A549 (cell line): ENCODE measurements around the gene ARHGAP26. TPM values are rescaled to one million over a fixed set of nuclear protein-coding genes. Genes with fewer than 3 reads are reported as not detected.

Experiments used
- ATAC-seq, 2 experiments: fragments of 200-7000 bp in 1 of 2; fragments of >200 bp in 1 of 2; cut with Nextera tagmentation in 1 of 2; cut with Tn5 transposase in 1 of 2; 3 replicates each; pipeline versions ENCODE4 v1.8.0 to v1.9.1; 2018 to 2020; ENCODE audit warnings: mild to moderate bottlenecking in 1 of 2, moderate library complexity in 1 of 2
- CTCF ChIA-PET: fragments of 300-600 bp; sonication (Branson Sonifier 250); formaldehyde crosslinking; extraction: SDS; loops from one replicate; lab custom pipeline; 2021; ENCODE audit warnings: antibody characterized with exemption, inconsistent platforms; lab: Yijun Ruan, JAX
- POLR2A ChIA-PET: fragments of 350-600 bp; formaldehyde crosslinking; extraction: SDS; loops from one replicate; lab custom pipeline; 2021; ENCODE audit warnings: antibody characterized with exemption, inconsistent platforms; lab: Yijun Ruan, JAX
- DNase-seq, 2 experiments: peaks; one replicate each; pipeline versions ENCODE4 v3.0.0 to v3.0.0-alpha.2; 2011 to 2016; ENCODE audit warnings: low read depth in 1 of 2, low spot score in 1 of 2
- FAIRE-seq: peaks from 2 replicates; lab custom pipeline; 2011; peaks lifted over from hg19 to GRCh38; lab: Jason Lieb, UNC
- H3K27ac ChIP-seq, 2 experiments: fragments of >200 bp; sonication (Bioruptor Twin); formaldehyde crosslinking; 3 replicates each; pipeline ENCODE4 v1.5.1; 2016 to 2017
- H3K4me1 ChIP-seq: fragments of >200 bp; sonication (Bioruptor Twin); formaldehyde crosslinking; 3 replicates; pipeline ENCODE4 v1.6.1; 2016
- H3K4me2 ChIP-seq: fragments of >200 bp; sonication (Bioruptor Twin); formaldehyde crosslinking; 3 replicates; pipeline ENCODE4 v1.6.1; 2016
- H3K4me3 ChIP-seq: fragments of >200 bp; sonication (Bioruptor Twin); formaldehyde crosslinking; 3 replicates; pipeline ENCODE4 v1.5.1; 2016
- H3K9me3 ChIP-seq: fragments of >200 bp; sonication (Bioruptor Twin); formaldehyde crosslinking; 3 replicates; pipeline ENCODE4 v1.6.1; 2016
- CBX2 ChIP-seq: fragments of 200-600 bp; sonication (generic); IDR thresholded peaks from 2 replicates; pipeline ENCODE4 v1.6.1; 2016; ENCODE audit warnings: low read depth, mild to moderate bottlenecking, borderline replicate concordance
- CHD2 ChIP-seq: fragments of 150-350 bp; IDR thresholded peaks from 2 replicates; pipeline ENCODE4 v1.6.1; 2014; ENCODE audit warnings: low read length; ENCODE audit not compliant: partially characterized antibody
- EP300 ChIP-seq, 2 experiments: fragments of >200 bp; sonication (Bioruptor Twin); formaldehyde crosslinking; IDR thresholded peaks; 2 replicates in 1 of 2; 3 replicates in 1 of 2; pipeline ENCODE4 v1.6.1; 2016 to 2017
- FOXS1 ChIP-seq: fragments of 250-450 bp; sonication (Bioruptor Pico); IDR thresholded peaks from 2 replicates; pipeline ENCODE4 v1.5.0; 2020; ENCODE audit warnings: mild to moderate bottlenecking, moderate library complexity
- HDAC2 ChIP-seq: fragments of 200-600 bp; sonication (generic); IDR thresholded peaks from 2 replicates; pipeline ENCODE4 v1.6.1; 2016
- HMGXB4 ChIP-seq: fragments of 250-450 bp; sonication (Bioruptor Pico); IDR thresholded peaks from 2 replicates; pipeline ENCODE4 v1.5.0; 2021; ENCODE audit warnings: mild to moderate bottlenecking, moderate library complexity, borderline replicate concordance
- HOXA7 ChIP-seq: fragments of 250-450 bp; sonication (Bioruptor Pico); IDR thresholded peaks from 2 replicates; pipeline ENCODE4 v1.5.0; 2020; ENCODE audit warnings: mild to moderate bottlenecking, moderate library complexity
- NPAS2 ChIP-seq: fragments of 250-450 bp; sonication (Bioruptor Pico); IDR thresholded peaks from 2 replicates; pipeline ENCODE4 v1.8.0; 2022; ENCODE audit warnings: mild to moderate bottlenecking, moderate library complexity, borderline replicate concordance
- ZSCAN20 ChIP-seq: fragments of 250-450 bp; sonication (Bioruptor Pico); IDR thresholded peaks from 2 replicates; pipeline ENCODE4 v1.8.0; 2022; ENCODE audit warnings: mild to moderate bottlenecking, moderate library complexity
- WGBS: methylation state at CpG from one replicate; pipeline ENCODE4 v1.1.6; 2017; ENCODE audit errors: missing lambda C conversion rate; 5-methylcytosine and 5-hydroxymethylcytosine counted together
- polyA plus RNA-seq, 4 experiments: library from polyadenylated mRNA; depleted of rRNA in 3 of 4; stranded (reverse); fragments of >200 nt; fragmentation: RNase III in 1 of 4; extraction: RNeasy Plus Mini Kit Qiagen cat#74134 plus additional on column Dnase treatment in 1 of 4; gene quantifications; 2 replicates in 3 of 4; 3 replicates in 1 of 4; pipeline ENCODE4 v1.2.3, GENCODE V29; 2011 to 2017
- TF ChIP-seq, protein P1 (sequence below): fragments of >200 bp; sonication (Bioruptor Twin); formaldehyde crosslinking; IDR thresholded peaks from 3 replicates; pipeline ENCODE4 v1.5.1; 2016
- TF ChIP-seq, protein P2 (sequence below): IDR thresholded peaks from 2 replicates; pipeline ENCODE4 v1.6.1; 2012; ENCODE audit warnings: low read depth, borderline replicate concordance
- TF ChIP-seq, protein P3 (sequence below): fragments of 250-450 bp; sonication (Bioruptor Pico); IDR thresholded peaks from 2 replicates; pipeline ENCODE4 v1.5.0; 2020; ENCODE audit warnings: low read depth, mild to moderate bottlenecking, moderate library complexity
- TF ChIP-seq, protein P4 (sequence below): fragments of 200-600 bp; sonication (generic); IDR thresholded peaks from 2 replicates; pipeline ENCODE4 v1.6.1; 2016; ENCODE audit warnings: antibody characterized with exemption, mild to moderate bottlenecking, moderate library complexity
- TF ChIP-seq, protein P5 (sequence below): IDR thresholded peaks from 2 replicates; pipeline ENCODE4 v1.6.1; 2012

The ARHGAP26 gene
- polyA plus RNA-seq, 2 of the 4 experiments (the other 2 are of a cell fraction) = 6.6 to 19.1 TPM

- Histone ChIP-seq H3K4me3 (no peak overlapping the region), H3K4me1 (peaks cover 21% of the 10 kb centered on the region), H3K27ac (no peak overlapping the region), H3K9me3 (no peaks in the 10 kb centered on the region), H3K4me2 (no peak overlapping the region)
- TF ChIP-seq, protein P1, sequence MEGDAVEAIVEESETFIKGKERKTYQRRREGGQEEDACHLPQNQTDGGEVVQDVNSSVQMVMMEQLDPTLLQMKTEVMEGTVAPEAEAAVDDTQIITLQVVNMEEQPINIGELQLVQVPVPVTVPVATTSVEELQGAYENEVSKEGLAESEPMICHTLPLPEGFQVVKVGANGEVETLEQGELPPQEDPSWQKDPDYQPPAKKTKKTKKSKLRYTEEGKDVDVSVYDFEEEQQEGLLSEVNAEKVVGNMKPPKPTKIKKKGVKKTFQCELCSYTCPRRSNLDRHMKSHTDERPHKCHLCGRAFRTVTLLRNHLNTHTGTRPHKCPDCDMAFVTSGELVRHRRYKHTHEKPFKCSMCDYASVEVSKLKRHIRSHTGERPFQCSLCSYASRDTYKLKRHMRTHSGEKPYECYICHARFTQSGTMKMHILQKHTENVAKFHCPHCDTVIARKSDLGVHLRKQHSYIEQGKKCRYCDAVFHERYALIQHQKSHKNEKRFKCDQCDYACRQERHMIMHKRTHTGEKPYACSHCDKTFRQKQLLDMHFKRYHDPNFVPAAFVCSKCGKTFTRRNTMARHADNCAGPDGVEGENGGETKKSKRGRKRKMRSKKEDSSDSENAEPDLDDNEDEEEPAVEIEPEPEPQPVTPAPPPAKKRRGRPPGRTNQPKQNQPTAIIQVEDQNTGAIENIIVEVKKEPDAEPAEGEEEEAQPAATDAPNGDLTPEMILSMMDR = no peak
- TF ChIP-seq NPAS2 (CRISPR knock-in tag) (no peak), CBX2 (no peak)
- TF ChIP-seq, protein P2, sequence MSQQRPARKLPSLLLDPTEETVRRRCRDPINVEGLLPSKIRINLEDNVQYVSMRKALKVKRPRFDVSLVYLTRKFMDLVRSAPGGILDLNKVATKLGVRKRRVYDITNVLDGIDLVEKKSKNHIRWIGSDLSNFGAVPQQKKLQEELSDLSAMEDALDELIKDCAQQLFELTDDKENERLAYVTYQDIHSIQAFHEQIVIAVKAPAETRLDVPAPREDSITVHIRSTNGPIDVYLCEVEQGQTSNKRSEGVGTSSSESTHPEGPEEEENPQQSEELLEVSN = no peak
- TF ChIP-seq, protein P3, sequence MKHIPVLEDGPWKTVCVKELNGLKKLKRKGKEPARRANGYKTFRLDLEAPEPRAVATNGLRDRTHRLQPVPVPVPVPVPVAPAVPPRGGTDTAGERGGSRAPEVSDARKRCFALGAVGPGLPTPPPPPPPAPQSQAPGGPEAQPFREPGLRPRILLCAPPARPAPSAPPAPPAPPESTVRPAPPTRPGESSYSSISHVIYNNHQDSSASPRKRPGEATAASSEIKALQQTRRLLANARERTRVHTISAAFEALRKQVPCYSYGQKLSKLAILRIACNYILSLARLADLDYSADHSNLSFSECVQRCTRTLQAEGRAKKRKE (CRISPR knock-in tag) = no peak
- DNase-seq (no peak), FAIRE-seq (no peak), ATAC-seq (no peak)
- POLR2A ChIA-PET = no interaction called here
- CTCF ChIA-PET = interaction anchor here (1.0 to 1.1 kb wide), 2 partner anchors 9 to 14 kb away, joined by 3 to 4 read pairs; no protein-coding TSS in a partner anchor
- 94% methylated on average over 3 of the region's 3 CpGs for WGBS
Observed at GRCh38 chr5:143113461-143113860, 343.3 kb downstream of the ARHGAP26 start.

GRCh38 chr5:143114481-143114880, 344.3 kb downstream of the ARHGAP26 start:
- Histone ChIP-seq H3K9me3 (no peaks in the 10 kb centered on the region), H3K4me1 (peaks cover 14% of the 10 kb centered on the region), H3K4me2 (no peak overlapping the region), H3K27ac (no peak overlapping the region), H3K4me3 (no peak overlapping the region)
- DNase-seq (no peak), ATAC-seq (no peak), FAIRE-seq (no peak)
- TF ChIP-seq HOXA7 (no peak), EP300 (IDR thresholded peaks at IDR 0.05) (no peak), FOXS1 (no peak), HMGXB4 (CRISPR knock-in tag) (no peak), HDAC2 (no peak), CHD2 (no peak), ZSCAN20 (CRISPR knock-in tag) (no peak)
- TF ChIP-seq, protein P4, sequence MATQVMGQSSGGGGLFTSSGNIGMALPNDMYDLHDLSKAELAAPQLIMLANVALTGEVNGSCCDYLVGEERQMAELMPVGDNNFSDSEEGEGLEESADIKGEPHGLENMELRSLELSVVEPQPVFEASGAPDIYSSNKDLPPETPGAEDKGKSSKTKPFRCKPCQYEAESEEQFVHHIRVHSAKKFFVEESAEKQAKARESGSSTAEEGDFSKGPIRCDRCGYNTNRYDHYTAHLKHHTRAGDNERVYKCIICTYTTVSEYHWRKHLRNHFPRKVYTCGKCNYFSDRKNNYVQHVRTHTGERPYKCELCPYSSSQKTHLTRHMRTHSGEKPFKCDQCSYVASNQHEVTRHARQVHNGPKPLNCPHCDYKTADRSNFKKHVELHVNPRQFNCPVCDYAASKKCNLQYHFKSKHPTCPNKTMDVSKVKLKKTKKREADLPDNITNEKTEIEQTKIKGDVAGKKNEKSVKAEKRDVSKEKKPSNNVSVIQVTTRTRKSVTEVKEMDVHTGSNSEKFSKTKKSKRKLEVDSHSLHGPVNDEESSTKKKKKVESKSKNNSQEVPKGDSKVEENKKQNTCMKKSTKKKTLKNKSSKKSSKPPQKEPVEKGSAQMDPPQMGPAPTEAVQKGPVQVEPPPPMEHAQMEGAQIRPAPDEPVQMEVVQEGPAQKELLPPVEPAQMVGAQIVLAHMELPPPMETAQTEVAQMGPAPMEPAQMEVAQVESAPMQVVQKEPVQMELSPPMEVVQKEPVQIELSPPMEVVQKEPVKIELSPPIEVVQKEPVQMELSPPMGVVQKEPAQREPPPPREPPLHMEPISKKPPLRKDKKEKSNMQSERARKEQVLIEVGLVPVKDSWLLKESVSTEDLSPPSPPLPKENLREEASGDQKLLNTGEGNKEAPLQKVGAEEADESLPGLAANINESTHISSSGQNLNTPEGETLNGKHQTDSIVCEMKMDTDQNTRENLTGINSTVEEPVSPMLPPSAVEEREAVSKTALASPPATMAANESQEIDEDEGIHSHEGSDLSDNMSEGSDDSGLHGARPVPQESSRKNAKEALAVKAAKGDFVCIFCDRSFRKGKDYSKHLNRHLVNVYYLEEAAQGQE = no peak
- TF ChIP-seq, protein P5, sequence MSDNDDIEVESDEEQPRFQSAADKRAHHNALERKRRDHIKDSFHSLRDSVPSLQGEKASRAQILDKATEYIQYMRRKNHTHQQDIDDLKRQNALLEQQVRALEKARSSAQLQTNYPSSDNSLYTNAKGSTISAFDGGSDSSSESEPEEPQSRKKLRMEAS = no peak
- POLR2A ChIA-PET = no interaction called here
- CTCF ChIA-PET = interaction anchor here (0.6 to 1.0 kb wide), 2 partner anchors 15 to 40 kb away, joined by 3 read pairs; no protein-coding TSS in a partner anchor
- WGBS = 44% methylated on average over 2 of the region's 2 CpGs
